GM19240 (cell line): ENCODE results near the gene FRG2B.
"Not testable (repeated sequence)": the region's sequence is repeated elsewhere in the genome, so short reads cannot be mapped to it uniquely, and the experiment has no call there.

Experiments
- DNase-seq: peaks from one replicate; pipeline ENCODE4 v3.0.0; 2011; ENCODE audit warnings: low spot score; ENCODE audit not compliant: insufficient read length

FRG2B gene

DNA sequence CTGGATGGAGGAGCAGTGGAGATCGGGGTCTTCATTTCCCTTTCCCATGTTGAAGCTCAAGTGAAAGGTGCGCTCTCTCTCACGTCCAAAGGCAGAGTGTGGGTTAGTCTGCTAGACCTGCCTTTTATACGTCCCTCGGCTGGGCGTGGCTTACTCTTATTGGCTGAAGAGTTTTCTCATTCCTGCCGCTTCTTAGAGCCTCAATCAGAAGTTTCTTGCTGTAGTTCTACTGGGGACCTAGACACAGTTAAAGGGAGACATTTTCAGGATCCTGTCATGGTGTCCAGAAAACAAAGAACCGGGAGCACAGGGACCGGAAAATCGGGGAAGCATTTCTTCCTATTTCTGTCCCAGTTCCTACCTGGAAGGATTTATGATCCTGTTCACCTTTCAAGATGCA is at the start of gene FRG2B:
Gene FRG2B (minus strand): TSS at position 101 of the 400 bp plus-strand sequence. CDS start 53 bp downstream, at position 48.
- DNase-seq: not testable (repeated sequence)

DNA sequence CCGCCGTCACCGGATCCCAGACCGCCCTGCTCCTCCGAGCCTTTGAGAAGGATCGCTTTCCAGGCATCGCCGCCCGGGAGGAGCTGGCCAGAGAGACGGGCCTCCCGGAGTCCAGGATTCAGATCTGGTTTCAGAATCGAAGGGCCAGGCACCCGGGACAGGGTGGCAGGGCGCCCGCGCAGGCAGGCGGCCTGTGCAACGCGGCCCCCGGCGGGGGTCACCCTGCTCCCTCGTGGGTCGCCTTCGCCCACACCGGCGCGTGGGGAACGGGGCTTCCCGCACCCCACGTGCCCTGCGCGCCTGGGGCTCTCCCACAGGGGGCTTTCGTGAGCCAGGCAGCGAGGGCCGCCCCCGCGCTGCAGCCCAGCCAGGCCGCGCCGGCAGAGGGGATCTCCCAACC is 40.9 kb upstream of the FRG2B start:
- not testable (repeated sequence) for DNase-seq

DNA sequence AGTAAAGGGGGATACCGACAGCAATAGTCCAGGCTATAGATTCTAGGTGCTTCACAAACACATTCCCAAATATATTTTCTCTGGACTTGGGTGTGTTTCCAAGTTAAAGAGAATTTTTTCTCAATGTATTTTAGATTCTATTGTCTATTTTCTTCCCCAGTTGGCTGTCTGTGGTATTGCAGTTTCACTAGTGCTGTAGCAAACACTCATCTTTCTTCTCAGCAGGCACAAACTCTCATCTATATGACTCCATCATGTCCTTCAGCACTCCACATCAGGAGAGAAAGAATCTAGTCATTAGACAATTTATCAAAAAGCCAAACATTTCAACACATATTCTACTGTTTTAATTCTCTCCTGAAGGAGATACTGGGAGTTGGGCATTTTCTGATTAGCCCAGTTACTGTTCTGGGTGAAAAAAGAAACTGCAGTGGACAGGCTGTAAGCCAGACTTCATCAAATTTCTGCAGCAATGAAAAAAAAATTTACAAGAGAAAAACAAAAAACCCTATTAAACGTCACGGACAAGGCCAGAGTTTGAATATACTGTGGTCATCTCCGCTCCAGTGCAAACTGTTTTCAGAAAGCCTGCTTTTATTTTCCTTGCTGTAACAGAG is 37.1 kb upstream of the FRG2B start:
- DNase-seq: not testable (repeated sequence)

DNA sequence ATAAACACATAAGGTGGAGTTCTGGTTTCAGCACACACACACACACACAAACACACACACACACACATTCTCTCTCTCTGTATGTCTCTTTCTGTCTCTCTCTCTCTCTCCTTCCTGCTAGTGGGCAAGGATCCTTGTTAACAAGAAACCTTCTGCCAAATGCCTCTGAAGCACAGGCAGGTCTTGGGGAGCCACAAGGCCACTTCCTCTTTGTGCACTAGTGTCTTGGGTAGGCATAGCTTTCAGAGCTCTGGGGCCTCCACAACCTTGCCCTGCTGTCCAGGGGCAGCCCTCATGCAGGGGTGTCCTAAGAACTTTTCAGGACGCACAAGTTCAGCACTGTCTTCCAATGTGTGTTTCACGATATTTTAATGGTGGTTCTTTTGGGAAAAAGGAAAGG is 34.5 kb upstream of the FRG2B start:
- not testable (repeated sequence) for DNase-seq

DNA sequence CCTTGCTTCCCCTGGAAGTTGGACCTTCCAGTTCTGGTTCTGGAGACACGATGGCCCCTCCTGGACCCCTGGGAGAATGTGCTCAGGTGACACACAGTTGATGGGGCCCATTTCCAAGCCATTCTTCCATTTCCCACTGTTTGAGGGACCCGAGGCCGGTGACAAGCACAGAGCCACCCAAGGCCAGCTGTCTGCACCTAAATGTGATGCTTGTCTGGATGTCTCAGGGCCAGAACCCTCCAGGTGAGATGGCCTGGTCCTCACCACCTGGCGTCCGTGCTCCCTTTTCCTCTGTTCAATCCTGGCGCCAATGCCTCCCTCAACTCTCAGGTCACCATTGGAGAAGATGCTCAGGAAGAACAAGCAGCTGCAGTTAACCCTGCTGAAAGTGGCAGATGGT is 33.9 kb upstream of the FRG2B start:
- not testable (repeated sequence) for DNase-seq

DNA sequence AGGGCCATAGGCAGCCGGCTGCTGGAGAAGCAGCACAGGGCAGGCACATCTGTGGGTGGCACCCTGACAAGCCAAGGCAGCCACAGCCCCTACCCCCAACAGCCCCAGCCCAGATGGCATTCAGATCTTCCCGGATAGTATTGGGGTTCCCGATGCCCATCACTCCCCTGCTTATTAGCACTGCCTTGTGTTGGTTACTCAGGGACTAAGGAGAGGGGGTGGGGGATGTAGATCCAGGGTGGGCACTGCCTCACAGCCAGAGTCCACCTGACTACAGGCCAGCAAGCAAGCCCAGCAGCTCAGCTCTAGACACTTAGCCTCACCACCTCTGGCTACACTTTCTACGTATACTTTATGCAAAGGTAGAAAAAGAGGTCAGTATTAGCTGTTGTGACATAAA is 30.7 kb upstream of the FRG2B start:
- not testable (repeated sequence) for DNase-seq

DNA sequence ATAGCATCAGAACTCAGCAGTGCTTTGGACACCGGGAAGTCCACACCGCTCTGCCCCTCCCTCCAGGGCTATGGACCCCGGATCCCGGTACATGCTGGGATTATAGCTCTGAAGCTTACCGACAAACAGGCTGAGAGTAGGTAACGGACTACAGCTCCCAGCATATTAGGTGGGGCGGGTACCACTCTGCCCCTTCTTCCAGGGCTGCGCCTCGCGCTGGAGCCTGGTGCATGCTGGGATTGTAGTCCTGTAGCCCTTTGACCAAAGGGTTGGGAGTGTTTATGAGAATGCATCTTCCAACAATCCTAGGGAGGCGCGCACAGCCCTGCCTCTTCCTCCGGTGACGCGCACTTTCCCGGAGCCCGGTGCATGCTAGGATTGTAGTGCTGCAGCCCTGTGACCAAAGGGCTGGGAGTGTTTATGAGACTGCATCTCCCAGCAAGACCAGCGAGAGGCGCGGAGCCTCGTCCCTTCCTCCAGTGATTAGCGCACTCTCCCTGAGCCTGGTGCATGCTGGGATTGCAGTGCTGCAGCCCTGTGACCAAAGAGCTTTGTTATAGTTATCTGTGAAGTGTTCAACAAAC is 22.4 kb upstream of the FRG2B start:
- DNase-seq: not testable (repeated sequence)

DNA sequence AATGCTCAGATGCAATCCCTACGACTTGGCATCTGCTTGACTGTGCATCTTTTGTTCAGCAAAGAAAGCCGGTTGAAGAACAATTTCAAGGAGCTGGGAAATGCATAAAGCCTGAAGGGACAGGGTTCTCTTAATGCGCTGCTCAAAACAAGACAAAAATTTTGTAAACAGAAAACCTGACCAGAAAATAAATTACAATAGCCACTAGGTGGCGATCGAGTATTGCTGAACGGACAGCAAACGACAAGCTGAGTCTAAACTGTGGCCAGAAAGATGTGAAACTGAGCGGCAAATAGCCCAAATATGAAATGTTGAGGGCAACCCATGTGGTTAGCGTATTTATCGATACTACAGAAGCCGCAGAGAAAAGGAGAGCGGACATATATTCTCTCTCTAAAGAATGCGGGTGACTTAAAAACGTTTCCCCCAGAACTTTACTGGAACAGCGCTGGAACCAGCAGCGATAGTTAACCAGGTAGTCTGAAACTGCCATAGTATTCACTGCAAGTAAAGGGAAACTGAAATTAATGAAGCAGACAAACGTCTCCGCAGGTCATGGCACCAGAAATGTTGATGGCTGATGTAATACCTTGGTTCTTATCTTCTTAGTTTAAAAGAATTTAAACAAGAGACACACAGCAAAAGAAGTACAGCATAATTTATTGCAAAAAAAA is 20.6 kb upstream of the FRG2B start:
- DNase-seq: not testable (repeated sequence)

DNA sequence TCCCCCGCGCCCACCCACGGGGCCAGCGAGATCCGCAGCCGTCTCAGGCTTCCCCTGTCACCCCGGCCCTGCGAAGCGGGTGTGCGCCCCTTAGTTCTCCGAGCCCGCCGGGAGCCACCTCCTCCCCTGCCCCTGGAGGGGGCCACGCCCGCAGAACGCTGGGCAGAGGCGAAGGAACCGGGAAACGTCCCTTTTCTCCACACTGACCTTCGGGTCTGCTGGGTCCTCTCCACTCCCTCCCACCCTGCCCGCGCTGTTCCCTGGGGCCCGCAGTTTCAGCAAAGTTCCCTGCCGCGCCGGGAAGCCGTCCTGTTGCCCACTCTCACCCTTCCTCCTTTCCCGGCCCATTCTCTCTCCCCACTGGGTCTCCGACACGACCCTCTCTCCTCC is 11.2 kb upstream of the FRG2B start:
- not testable (repeated sequence) for DNase-seq

DNA sequence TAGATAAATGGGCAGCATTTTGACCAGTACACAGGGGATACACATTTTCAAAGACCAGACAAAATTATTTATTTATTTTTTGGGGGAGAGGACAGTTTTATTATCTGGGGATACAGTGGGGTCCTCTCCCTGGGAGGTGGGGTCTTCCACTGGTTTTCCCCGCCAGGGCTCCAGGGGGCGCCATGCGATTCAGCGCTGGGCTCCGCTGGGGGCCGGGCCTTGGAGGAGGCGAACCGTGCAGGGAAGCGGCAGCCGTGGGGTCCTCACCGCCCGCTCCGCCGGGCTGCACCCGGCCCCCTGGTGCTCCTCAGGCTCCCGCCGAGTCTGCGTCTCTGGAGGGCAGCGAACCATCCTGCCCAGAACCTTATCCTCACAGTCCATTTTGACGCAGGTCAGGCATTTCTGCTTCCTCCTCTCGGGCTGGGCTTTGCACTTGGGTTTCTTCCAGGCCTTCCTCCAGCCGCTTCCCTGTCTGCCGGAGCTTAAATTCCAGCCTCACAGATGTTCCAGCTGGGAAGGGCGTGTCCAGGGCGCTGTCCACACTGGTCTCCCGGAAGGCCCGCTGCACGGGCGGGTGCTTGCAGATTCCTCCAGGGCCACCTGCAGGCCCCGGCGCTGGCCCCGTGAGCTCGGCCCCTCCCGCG is 10.7 kb upstream of the FRG2B start:
- DNase-seq: not testable (repeated sequence)

DNA sequence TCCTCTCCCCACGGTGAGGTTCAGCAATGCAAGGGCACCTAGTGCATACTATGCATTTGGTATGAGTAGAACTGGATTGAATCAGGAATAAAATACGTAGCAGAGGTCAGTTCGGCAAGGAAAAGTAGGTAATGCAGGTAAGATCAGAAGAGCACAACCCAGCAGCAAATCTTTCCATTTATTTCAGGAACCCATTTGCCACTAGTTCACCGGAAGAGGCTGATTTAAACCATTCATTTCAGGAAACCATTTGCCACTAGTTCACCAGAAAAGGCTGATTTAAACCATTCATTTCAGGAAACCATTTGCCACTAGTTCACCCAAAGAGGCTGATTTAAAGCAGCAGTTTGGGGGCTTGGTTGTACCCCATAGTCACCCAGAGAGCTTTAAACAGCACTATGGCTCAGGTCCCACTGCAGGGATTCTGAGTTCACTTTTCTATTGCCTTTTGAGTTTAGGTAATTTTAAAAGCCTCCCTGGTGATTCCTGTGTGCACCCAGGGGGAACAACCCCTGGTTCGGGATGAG is 4.2 kb upstream of the FRG2B start:
- not testable (repeated sequence) for DNase-seq

DNA sequence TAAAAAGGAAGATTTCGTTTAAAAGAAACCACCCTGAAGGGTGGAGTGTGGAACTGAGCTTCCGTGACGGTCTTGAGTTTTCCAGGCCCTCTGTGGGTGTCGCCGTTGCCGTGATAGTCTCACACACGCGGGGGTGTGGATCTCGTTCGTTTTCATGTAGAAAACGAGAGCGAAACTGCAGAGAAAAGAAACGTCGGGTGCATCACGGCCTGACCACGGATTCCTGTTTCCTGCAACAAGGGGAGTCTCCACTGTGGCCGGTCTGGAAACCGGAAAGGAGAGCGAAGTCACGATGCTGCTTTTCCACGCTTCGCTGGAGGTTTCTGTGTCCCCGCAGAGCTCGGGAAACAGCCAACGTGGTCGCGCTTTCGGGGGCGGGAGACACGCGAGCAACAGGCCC is 4.1 kb downstream of the FRG2B start:
- not testable (repeated sequence) for DNase-seq

DNA sequence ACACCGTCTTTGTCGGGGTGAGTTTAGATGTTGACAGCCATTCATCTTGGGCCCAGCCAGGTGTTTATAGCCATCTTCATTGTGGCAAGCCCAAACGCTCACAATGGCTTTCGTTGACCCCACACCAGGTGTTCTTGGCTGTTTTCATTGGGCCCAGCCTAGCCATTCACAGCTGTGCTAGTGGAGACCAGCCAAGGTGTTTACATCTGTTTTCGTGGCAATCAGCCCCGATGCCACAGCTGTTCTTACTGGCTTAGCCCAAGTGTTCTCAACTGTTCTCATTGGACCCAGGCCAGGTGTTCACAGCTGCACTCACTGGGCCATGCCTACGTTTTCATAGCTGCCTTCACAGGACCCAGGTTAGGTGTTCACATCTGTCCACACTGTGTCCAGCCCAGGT is 7.7 kb downstream of the FRG2B start:
- DNase-seq: no peak

DNA sequence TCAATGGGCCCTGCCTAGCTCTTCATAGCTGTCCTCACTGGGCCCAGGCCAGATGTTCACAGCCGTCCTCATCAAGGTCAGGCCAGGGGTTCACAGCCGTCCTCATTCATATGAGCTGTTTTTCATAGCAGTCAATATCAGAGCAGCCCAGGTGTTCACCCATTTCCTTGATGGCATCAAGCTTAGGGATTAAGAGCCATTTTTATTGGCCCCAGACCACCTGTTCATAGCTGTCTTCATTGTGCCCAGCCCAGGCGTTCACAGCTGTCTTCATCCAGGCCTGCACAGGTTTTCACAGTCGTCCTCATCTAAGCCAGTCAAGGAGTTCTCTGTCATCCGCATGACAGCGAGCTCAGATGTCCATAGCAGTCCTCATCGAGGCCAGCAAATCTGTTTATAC is 9.4 kb downstream of the FRG2B start:
- DNase-seq: no peak

DNA sequence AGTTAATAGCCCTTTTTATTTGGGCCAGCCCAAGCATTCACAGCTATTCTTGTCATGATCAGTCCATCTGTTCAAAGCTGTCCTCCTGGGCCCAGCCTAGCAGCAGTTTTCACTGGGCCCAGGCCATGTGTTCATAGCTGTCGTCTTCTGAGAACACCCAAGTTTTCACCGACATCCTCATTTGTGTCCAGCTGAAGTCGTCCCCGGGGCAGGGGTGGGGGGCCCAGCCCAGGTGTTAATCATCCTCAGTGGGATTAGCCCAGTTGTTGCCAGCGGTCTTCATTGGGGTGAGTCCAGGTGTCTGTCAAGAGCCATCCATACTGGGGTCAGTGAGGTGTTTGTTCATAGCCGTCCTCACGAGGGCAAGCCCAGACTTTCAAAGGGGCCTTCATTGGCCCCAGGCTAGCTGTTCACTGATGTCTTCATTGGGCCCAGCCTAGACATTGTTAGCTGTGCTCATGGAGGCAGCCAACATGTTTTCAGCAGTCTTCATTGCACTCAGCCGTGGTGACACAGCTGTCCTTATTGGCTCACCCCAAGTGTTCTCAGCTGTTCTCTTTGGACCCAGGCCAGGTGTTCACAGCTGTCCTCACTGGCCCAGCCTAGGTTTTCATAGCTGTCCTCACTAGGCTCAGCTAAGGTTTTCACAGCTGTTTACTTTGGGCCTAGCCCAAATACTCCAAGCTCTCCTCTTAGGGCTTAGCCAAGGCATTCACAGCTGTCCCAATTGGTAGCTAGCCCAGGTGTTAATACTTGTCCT is 10.0 kb downstream of the FRG2B start:
- no peak for DNase-seq

DNA sequence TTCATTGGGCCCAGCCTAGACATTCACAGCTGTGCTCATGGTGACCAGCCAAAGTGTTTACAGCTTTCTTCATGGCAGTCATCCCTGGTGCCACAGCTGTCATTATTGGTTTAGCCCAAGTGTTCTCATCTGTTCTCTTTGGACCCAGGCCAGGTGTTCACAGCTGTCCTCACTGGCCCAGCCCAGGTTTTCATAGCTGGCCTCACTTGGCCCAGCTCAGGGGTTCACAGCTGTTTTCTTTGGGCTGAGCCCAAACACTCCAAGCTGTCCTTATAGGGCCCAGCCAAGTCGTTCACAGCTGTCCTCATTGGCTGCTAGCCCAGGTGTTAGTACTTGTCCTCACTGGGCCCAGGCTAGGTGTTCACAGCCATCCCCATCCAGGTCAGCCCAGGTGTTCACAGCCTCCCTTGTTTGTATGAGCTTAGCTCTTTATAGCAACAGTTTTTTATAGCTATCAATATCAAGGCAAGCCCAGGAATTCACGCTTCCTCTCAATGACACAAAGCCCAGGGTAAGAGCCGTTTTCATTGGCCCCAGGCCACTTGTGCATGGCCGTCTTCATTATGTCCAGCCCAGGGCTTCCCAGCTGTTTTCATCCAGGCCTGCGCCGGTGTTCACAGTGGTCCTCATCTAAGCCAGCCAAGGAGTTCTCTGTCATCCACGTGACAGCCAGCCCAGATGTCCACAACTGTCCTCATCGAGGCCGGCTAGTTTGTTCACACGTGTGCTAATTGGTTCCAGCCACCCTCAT is 11.6 kb downstream of the FRG2B start:
- no peak for DNase-seq

DNA sequence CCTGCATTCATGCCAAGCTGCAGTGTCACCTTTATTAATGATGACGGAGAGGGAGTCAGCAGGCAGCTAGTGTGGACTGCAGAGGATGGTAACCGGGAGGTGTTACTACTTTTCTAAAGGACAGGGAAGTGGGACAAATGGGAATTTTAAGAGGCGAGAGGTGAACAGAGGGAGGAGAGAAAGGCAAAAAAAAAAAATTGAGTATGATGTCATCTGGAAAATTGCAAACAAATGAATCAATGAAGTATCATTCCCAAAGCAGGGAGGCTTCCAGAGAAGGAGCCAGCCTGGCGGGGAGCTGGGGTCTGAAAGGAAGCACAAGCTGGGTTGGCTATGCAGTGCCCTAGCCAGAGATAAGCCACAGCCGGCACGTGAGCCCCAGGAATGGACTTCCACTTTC is 12.9 kb downstream of the FRG2B start:
- DNase-seq: no peak

DNA sequence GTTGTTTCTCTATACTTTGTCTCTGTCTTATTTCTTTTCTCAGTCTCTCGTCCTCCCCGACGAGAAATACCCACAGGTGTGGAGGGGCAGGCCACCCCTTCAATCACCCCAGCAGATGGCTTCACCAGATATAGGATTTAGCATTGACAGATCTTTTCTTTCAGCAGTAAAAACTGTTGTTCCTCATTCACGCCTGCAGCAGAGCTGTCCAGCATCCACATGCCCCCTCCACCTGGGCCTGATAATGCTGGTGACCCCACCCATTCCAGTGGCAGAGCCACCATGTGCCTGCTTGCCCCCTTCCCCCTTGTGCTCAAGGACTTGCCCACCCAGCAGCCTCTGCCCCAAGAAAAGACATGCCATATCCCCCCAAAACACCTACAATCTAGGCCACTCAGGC is 15.5 kb downstream of the FRG2B start:
- DNase-seq: no peak

DNA sequence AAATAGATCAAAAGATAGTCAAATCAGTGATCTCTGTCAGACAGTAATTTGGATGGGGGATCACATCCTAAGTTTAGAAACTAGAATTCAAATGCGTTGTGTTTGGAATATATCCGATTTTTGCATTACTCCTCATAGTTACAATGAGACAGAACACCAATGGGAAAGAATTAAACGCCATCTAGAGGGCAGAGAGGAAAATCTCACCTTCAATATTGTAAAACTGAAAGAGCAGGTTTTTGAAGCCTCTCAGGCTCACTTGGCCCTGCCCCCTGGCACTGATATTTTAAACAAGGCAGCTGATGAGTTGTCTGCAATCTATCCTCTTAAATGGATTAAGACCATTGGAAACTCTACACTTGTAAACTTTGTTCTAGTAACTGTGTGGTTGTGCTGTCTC is 17.7 kb downstream of the FRG2B start:
- DNase-seq: no peak

DNA sequence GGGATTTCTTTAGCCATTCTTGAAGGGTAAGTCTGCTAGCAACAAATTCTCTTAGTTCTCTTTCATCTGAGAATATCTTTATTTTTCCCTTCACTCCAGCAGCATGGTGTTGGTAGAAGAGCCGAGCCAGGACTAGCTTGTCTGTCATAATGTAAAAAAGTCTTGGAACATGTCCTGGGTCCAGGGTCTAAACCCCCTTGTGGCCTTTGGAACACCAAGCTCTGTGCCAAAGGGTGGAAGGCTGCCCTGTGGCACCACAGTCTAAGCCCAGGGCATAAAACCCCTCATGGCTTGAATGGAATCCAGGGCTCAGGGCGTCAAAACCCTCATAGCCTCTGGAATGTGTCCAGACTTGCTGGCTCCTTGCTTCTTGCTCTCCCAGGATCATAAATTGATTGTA is 23.2 kb downstream of the FRG2B start:
- DNase-seq: not testable (repeated sequence)

DNA sequence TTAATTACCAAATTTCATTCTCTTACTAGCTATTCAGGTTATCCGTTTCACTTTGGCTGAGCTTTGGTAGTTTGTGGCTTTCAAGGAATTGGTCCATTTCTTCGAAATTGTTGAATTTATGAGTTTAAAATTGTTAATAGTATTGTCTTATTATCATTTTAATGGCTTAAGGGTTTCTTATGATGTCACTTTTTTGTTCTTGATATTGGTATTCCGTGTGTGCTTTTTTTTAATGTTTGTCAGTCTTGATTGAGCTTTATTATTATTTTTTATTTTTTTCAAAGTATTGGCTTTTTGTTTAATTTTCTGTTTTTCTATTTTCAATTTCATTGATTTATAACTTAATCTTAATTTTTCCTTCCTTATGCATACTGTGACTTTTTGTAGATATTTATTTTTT is 25.9 kb downstream of the FRG2B start:
- DNase-seq: no peak
